Testis (tissue), 2 donors: ENCODE results near the gene MYO18B.

Source experiments
- POLR2A ChIP-seq: fragments of 450-650 bp; IDR thresholded peaks from one replicate; pipeline ENCODE4 v1.6.1; 2017; ENCODE audit warnings: antibody characterized with exemption, mild to moderate bottlenecking, moderate library complexity
- TF ChIP-seq, protein P1 (sequence below), 3 experiments: fragments of 450-650 bp in 2 of 3; fragments of 200-600 bp in 1 of 3; sonication (generic) in 1 of 3; IDR thresholded peaks; one replicate each; pipeline ENCODE4 v1.5.1; 2016 to 2019; ENCODE audit warnings: antibody characterized with exemption in 3 of 3, mild to moderate bottlenecking in 2 of 3, moderate library complexity in 1 of 3

DNA sequence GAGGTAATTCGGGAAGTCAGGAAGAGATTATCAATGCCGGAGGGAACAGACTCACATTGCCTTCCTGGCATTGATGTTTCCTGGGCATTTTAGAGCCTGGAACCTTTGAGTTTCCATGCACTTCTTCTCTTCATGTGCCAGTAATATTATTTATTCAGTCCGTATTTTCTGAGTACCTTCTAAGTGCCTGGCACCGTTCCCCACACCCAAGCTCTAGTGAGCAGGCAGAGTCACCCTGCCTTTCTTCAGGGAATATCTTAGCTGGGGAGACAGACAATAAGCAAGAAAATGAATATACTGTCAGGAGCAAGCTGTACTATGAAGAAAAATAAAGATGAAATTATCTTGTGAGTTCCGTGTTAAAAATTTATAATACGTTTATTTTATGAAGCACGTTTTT, 291.1 kb downstream of the MYO18B start:
- TF ChIP-seq POLR2A = no peak
- TF ChIP-seq, protein P1, sequence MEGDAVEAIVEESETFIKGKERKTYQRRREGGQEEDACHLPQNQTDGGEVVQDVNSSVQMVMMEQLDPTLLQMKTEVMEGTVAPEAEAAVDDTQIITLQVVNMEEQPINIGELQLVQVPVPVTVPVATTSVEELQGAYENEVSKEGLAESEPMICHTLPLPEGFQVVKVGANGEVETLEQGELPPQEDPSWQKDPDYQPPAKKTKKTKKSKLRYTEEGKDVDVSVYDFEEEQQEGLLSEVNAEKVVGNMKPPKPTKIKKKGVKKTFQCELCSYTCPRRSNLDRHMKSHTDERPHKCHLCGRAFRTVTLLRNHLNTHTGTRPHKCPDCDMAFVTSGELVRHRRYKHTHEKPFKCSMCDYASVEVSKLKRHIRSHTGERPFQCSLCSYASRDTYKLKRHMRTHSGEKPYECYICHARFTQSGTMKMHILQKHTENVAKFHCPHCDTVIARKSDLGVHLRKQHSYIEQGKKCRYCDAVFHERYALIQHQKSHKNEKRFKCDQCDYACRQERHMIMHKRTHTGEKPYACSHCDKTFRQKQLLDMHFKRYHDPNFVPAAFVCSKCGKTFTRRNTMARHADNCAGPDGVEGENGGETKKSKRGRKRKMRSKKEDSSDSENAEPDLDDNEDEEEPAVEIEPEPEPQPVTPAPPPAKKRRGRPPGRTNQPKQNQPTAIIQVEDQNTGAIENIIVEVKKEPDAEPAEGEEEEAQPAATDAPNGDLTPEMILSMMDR (IDR thresholded peaks at IDR 0.05) = no peak
